Measurements from ENCODE around the gene AP5Z1. TPM values are rescaled to one million over a fixed set of nuclear protein-coding genes. Genes with fewer than 3 reads are reported as not detected.

AP5Z1 gene
- polyA plus RNA-seq, 1 of the 3 experiments (the other 2 are of a cell fraction): 29.5 TPM

DNA sequence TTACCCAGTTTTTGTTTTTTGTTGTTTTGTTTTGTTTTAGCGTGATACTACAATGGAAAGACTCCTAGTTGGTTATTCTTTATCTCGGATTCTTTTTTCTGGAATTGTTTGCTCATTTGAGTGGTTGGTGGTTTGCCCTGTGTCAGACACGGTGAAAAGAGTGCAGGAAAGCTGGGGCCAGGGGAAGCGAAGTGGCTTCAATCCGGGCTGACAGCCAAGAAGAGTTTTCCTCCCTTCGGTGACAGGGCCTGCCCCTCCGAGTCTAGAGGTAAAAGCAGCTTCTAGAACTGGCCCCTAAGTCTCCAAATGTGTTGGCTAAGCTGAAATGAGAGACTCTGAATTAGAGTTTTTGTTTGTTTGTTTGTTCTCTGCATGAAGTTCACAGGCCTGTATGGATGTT, 5.7 kb upstream of the AP5Z1 start:
- ChIA-PET POLR2A (no interaction called here), CTCF (interaction anchor here (0.6 to 1.0 kb wide), 3 partner anchors 8 to 28 kb away, joined by 3 read pairs; no protein-coding TSS in a partner anchor)
- no peak for DNase-seq
- H3F3A ChIP-seq (replicated peaks; ENCODE audit: insufficient read depth): peaks cover 1% of the 10 kb centered on the region
- H3K9me2 ChIP-seq: no peaks in the 10 kb centered on the region
- H3K9ac ChIP-seq: no peak overlapping the region
- no peak overlapping the region for H3K27ac ChIP-seq (ENCODE audit: low read depth in 2 of 2, low read length in 1 of 2)
- H4K20me1 ChIP-seq (ENCODE audit: insufficient read depth): no peaks in the 10 kb centered on the region
- no peaks in the 10 kb centered on the region for H3K9me3 ChIP-seq
- H3K27me3 ChIP-seq (ENCODE audit: insufficient read depth): no peaks in the 10 kb centered on the region
- 85% methylated on average over 7 of the region's 7 CpGs for WGBS (ENCODE audit: low lambda C conversion rate)
- TF ChIP-seq GABPA (IDR thresholded peaks at IDR 0.05; ENCODE audit: low read depth) (no peak), SMC3 (IDR thresholded peaks at IDR 0.05; ENCODE audit: low read depth, low read length) (no peak), SIN3A (IDR thresholded peaks at IDR 0.05; ENCODE audit: borderline replicate concordance, low read depth, low read length) (no peak), IRF3 (IDR thresholded peaks at IDR 0.05; ENCODE audit: low read depth, low read length) (no peak), PBX3 (IDR thresholded peaks at IDR 0.05) (no peak), MXI1 (IDR thresholded peaks at IDR 0.05; ENCODE audit: low read depth, low read length) (no peak), USF2 (IDR thresholded peaks at IDR 0.05; ENCODE audit: borderline replicate concordance, low read depth, low read length) (no peak), YY1 (IDR thresholded peaks at IDR 0.05; ENCODE audit: low read depth) (no peak), RXRA (IDR thresholded peaks at IDR 0.05; ENCODE audit: borderline replicate concordance, low read depth) (no peak), CHD2 (IDR thresholded peaks at IDR 0.05; ENCODE audit: low read length, partially characterized antibody) (no peak), POLR2AphosphoS5 (IDR thresholded peaks at IDR 0.05; ENCODE audit: low read depth, low read length) (no peak)
- H2AFZ ChIP-seq (ENCODE audit: low read depth): no peak overlapping the region
- H3K79me2 ChIP-seq (ENCODE audit: insufficient read depth): peaks cover 3% of the 10 kb centered on the region; the same call in 1 of the 2 replicates
- no peak overlapping the region for H3K4me3 ChIP-seq (ENCODE audit: low read depth in 2 of 2, low read length in 1 of 2)
- peaks cover 0 to 8% of the 10 kb centered on the region in 2 experiments; a peak in 1 of 4 replicates for H3K4me1 ChIP-seq (ENCODE audit: control insufficient read depth in 1 of 2, insufficient read depth in 2 of 2, low read depth in 1 of 2, low read length in 1 of 2)
- peaks cover 0 to 22% of the 10 kb centered on the region in 2 experiments for H3K36me3 ChIP-seq (replicated peaks in 1 of 2; ENCODE audit: control insufficient read depth in 1 of 2, insufficient read depth in 2 of 2, low read length in 1 of 2)
- H3K4me2 ChIP-seq: no peak overlapping the region

GRCh38 chr7:4770886-4771285, 4.5 kb upstream of the AP5Z1 start:
- H3K9me3 ChIP-seq: no peaks in the 10 kb centered on the region
- H3K79me2 ChIP-seq (ENCODE audit: insufficient read depth): peaks cover 8% of the 10 kb centered on the region
- CTCF ChIA-PET: interaction anchor here (1.0 to 1.1 kb wide), 2 partner anchors 17 to 27 kb away, joined by 3 read pairs; no protein-coding TSS in a partner anchor
- DNase-seq: no peak
- H4K20me1 ChIP-seq (ENCODE audit: insufficient read depth): no peaks in the 10 kb centered on the region
- H3K9me2 ChIP-seq: no peaks in the 10 kb centered on the region
- TF ChIP-seq MXI1 (IDR thresholded peaks at IDR 0.05; ENCODE audit: low read depth, low read length): no peak
- TF ChIP-seq NFIC (IDR thresholded peaks at IDR 0.05; ENCODE audit: borderline replicate concordance): no peak
- no peak for TF ChIP-seq NRF1 (IDR thresholded peaks at IDR 0.05; ENCODE audit: low read depth, low read length)
- TF ChIP-seq RXRA (IDR thresholded peaks at IDR 0.05; ENCODE audit: borderline replicate concordance, low read depth): no peak
- no peak for TF ChIP-seq RCOR1 (IDR thresholded peaks at IDR 0.05; ENCODE audit: low read length)
- no peak for TF ChIP-seq SMC3 (IDR thresholded peaks at IDR 0.05; ENCODE audit: low read depth, low read length)
- H3K4me2 ChIP-seq: no peak overlapping the region
- no peaks in the 10 kb centered on the region for H3K27me3 ChIP-seq (ENCODE audit: insufficient read depth)
- no peak overlapping the region for H3K27ac ChIP-seq (ENCODE audit: low read depth in 2 of 2, low read length in 1 of 2)
- WGBS (ENCODE audit: low lambda C conversion rate): 95% methylated on average over 9 of the region's 9 CpGs
- peaks cover 0 to 9% of the 10 kb centered on the region in 2 experiments; a peak in 1 of 4 replicates for H3K4me1 ChIP-seq (ENCODE audit: control insufficient read depth in 1 of 2, insufficient read depth in 2 of 2, low read depth in 1 of 2, low read length in 1 of 2)
- no peak overlapping the region for H3K4me3 ChIP-seq (ENCODE audit: low read depth in 2 of 2, low read length in 1 of 2)
- H2AFZ ChIP-seq (ENCODE audit: low read depth): no peak overlapping the region
- no peak overlapping the region for H3K9ac ChIP-seq
- H3F3A ChIP-seq (replicated peaks; ENCODE audit: insufficient read depth): peaks cover 3% of the 10 kb centered on the region
- POLR2A ChIA-PET: no interaction called here
- peaks cover 0 to 14% of the 10 kb centered on the region in 2 experiments for H3K36me3 ChIP-seq (replicated peaks in 1 of 2; ENCODE audit: control insufficient read depth in 1 of 2, insufficient read depth in 2 of 2, low read length in 1 of 2)

All from SK-N-SH (cell line).